Measurements from ENCODE around the gene ZNF740. TPM values are rescaled to one million over a fixed set of nuclear protein-coding genes. Genes with fewer than 3 reads are reported as not detected.

ZNF740 gene
- total RNA-seq, 1 experiment from 2014 or later, result 46.8 TPM

DNA sequence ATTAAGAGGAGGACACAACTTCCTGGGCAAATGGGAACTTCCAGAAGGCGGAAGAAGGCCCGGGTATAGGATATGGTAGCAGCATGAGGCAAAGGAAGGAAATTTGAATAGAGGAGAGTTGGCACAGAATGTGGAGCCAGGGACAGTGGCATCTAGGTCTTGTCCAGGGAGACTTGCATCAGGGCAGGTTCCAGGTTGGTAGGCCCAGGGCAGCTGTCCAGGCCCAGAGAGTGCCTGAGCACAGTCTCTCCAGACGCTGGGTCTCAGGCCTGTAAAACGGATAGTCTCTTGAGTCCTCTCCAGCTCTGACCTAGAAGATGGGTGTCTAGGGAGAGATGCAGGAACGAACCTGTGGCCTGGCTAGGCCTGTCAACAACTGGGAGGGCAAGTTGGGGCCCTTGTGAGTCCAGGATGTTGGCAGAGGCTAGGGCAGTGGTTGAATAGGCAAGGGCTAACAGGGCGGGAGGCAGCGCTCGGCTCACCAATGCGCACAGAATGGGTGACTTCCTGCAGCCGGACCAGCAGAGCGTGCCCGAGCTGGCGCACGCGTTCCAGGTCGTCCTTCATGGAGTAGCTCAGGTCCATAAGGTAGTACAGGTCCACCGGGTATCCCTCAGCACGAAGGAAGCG, 16.6 kb downstream of the ZNF740 start:
- Histone ChIP-seq H3K27me3 (ENCODE audit: control insufficient read depth, insufficient read depth, low read length) (no peaks in the 10 kb centered on the region), H3K4me1 (ENCODE audit: control insufficient read depth, insufficient read depth, low read length) (no peaks in the 10 kb centered on the region), H3K9me3 (ENCODE audit: control insufficient read depth, insufficient read depth, low read depth, low read length) (no peaks in the 10 kb centered on the region), H3K36me3 (ENCODE audit: control insufficient read depth, insufficient read depth, low read length) (no peaks in the 10 kb centered on the region), H3K4me3 (ENCODE audit: low read depth in 2 of 2, low read length in 2 of 2) (no peak overlapping the region), H3K27ac (ENCODE audit: low read length) (no peak overlapping the region)
- DNase-seq (ENCODE audit: low read depth, low spot score) (no peak), ATAC-seq (peak; percentile 11; the same call in 1 of the 2 replicates)
- in situ Hi-C loops (cut with HindIII; ENCODE audit: low pct_unique_long_range_greater_than_20kb, low sequenced_read_pairs) (no loop called here), intact Hi-C loops (cut with micrococcal nuclease; ENCODE audit: unreplicated experiment) (no loop called here)
- TF ChIP-seq, protein P1, sequence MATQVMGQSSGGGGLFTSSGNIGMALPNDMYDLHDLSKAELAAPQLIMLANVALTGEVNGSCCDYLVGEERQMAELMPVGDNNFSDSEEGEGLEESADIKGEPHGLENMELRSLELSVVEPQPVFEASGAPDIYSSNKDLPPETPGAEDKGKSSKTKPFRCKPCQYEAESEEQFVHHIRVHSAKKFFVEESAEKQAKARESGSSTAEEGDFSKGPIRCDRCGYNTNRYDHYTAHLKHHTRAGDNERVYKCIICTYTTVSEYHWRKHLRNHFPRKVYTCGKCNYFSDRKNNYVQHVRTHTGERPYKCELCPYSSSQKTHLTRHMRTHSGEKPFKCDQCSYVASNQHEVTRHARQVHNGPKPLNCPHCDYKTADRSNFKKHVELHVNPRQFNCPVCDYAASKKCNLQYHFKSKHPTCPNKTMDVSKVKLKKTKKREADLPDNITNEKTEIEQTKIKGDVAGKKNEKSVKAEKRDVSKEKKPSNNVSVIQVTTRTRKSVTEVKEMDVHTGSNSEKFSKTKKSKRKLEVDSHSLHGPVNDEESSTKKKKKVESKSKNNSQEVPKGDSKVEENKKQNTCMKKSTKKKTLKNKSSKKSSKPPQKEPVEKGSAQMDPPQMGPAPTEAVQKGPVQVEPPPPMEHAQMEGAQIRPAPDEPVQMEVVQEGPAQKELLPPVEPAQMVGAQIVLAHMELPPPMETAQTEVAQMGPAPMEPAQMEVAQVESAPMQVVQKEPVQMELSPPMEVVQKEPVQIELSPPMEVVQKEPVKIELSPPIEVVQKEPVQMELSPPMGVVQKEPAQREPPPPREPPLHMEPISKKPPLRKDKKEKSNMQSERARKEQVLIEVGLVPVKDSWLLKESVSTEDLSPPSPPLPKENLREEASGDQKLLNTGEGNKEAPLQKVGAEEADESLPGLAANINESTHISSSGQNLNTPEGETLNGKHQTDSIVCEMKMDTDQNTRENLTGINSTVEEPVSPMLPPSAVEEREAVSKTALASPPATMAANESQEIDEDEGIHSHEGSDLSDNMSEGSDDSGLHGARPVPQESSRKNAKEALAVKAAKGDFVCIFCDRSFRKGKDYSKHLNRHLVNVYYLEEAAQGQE (IDR thresholded peaks at IDR 0.05; ENCODE audit: insufficient read depth in 1 of 2, low read depth in 2 of 2, low read length in 1 of 2), result no peak
- TF ChIP-seq SIN3A (IDR thresholded peaks at IDR 0.05; ENCODE audit: borderline replicate concordance, insufficient read depth, low read depth, low read length) (no peak), TCF7L2 (IDR thresholded peaks at IDR 0.05; ENCODE audit: low read depth, low read length) (no peak), POLR2AphosphoS5 (IDR thresholded peaks at IDR 0.05; ENCODE audit: low read depth, low read length) (no peak)
- TF ChIP-seq, protein P2, sequence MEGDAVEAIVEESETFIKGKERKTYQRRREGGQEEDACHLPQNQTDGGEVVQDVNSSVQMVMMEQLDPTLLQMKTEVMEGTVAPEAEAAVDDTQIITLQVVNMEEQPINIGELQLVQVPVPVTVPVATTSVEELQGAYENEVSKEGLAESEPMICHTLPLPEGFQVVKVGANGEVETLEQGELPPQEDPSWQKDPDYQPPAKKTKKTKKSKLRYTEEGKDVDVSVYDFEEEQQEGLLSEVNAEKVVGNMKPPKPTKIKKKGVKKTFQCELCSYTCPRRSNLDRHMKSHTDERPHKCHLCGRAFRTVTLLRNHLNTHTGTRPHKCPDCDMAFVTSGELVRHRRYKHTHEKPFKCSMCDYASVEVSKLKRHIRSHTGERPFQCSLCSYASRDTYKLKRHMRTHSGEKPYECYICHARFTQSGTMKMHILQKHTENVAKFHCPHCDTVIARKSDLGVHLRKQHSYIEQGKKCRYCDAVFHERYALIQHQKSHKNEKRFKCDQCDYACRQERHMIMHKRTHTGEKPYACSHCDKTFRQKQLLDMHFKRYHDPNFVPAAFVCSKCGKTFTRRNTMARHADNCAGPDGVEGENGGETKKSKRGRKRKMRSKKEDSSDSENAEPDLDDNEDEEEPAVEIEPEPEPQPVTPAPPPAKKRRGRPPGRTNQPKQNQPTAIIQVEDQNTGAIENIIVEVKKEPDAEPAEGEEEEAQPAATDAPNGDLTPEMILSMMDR (IDR thresholded peaks at IDR 0.05), result no peak
- ChIA-PET CTCF (interaction anchor here (0.6 to 2.8 kb wide), 10 partner anchors 8 to 150 kb away, joined by 3 to 21 read pairs (median 4); partner anchors contain the start of gene ITGB7), POLR2A (no interaction called here)
- BruUV-seq (replicated peaks), result no TSS peak

DNA sequence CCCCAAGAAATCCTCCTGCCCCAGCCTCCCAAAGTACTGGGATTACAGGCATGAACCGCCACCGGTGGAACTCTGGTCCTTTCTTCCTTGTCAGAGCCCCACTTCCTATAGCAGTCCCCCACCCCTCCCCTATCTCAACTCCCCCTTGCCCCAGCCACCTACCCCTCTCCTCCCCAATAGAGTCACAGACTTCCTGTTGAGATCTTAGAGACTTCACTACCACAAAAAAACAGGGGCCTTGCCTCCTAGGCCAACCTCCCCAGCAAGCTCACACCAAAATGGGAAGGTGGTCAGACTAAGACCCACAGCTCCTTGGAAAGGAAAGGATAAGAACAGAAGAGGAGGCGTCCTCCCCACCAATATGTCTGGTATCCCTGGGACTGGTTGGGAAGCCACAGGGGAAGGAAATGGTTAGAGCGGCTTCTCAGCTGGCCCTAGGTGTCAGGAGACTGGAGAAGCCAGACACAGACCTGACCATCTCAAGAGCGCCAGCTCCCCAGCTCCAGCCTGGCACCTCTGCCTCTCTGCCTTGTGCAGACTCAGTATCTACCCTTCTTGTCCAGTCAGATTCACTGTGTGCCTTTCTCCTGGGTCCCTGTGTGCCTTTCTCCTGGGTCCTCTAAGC, 18.1 kb downstream of the ZNF740 start:
- H3K36me3 ChIP-seq (ENCODE audit: control insufficient read depth, insufficient read depth, low read length), result no peaks in the 10 kb centered on the region
- no peak for DNase-seq (ENCODE audit: low read depth, low spot score)
- no peak overlapping the region for H3K27ac ChIP-seq (ENCODE audit: low read length)
- POLR2A ChIA-PET, result interaction anchor here (0.6 kb wide), 1 partner anchor 111 kb away, joined by 3 read pairs; no protein-coding TSS in a partner anchor
- in situ Hi-C loops (cut with HindIII; ENCODE audit: low pct_unique_long_range_greater_than_20kb, low sequenced_read_pairs), result no loop called here
- TF ChIP-seq, protein P1 (IDR thresholded peaks at IDR 0.05; ENCODE audit: insufficient read depth in 1 of 2, low read depth in 2 of 2, low read length in 1 of 2), result no peak
- no peak for TF ChIP-seq SIN3A (IDR thresholded peaks at IDR 0.05; ENCODE audit: borderline replicate concordance, insufficient read depth, low read depth, low read length)
- TF ChIP-seq POLR2AphosphoS5 (IDR thresholded peaks at IDR 0.05; ENCODE audit: low read depth, low read length), result no peak
- no peak for TF ChIP-seq TCF7L2 (IDR thresholded peaks at IDR 0.05; ENCODE audit: low read depth, low read length)
- TF ChIP-seq, protein P2 (IDR thresholded peaks at IDR 0.05), result no peak
- BruUV-seq (replicated peaks), result no TSS peak
- H3K4me1 ChIP-seq (ENCODE audit: control insufficient read depth, insufficient read depth, low read length), result no peaks in the 10 kb centered on the region
- H3K9me3 ChIP-seq (ENCODE audit: control insufficient read depth, insufficient read depth, low read depth, low read length), result no peaks in the 10 kb centered on the region
- CTCF ChIA-PET, result interaction anchor here (1.0 to 2.8 kb wide), 3 partner anchors 99 to 133 kb away, joined by 3 to 21 read pairs (median 3); partner anchors contain the start of gene SPRYD3
- intact Hi-C loops (cut with micrococcal nuclease; ENCODE audit: unreplicated experiment), result no loop called here
- H3K27me3 ChIP-seq (ENCODE audit: control insufficient read depth, insufficient read depth, low read length), result no peaks in the 10 kb centered on the region
- H3K4me3 ChIP-seq (ENCODE audit: low read depth in 2 of 2, low read length in 2 of 2), result no peak overlapping the region
- no peak for ATAC-seq

All from Panc1 (cell line).